ENCODE results near the gene TTR. TPM values are rescaled to one million over a fixed set of nuclear protein-coding genes. Genes with fewer than 3 reads are reported as not detected.

Gene TTR
- total and polyA plus RNA-seq, 2 of the 4 experiments (the other 2 are of a cell fraction), result not detected

DNA sequence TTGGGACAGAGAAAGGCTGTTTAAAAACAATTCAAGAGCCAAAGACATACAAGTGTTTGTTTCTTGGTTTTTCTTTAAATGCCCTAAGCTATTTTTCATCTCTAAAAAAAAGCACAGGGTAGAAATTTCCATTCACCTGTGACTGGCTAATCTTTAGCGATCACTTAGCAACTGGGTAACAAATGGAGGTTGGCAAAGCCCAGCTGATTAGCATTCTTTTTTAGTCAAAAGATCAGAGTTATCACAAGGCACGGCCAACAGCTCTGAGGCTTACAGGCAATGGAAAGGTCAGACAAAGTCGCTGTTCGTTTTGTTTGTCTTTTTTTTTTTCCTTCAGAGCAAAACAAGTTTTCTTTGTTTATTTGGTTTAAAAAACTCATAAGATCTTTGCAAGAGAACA lies 29.0 kb upstream of the TTR start:
- no peak overlapping the region for H3K27ac ChIP-seq (ENCODE audit: insufficient read depth, low read length)
- H3K4me2 ChIP-seq (ENCODE audit: low read depth, low read length), result no peak overlapping the region
- TF ChIP-seq RFX5 (IDR thresholded peaks at IDR 0.05; ENCODE audit: low read depth, low read length) (no peak), ELK1 (IDR thresholded peaks at IDR 0.05; ENCODE audit: borderline replicate concordance, low read depth, low read length) (no peak), USF2 (IDR thresholded peaks at IDR 0.05; ENCODE audit: low read depth, low read length) (no peak), NFE2L2 (IDR thresholded peaks at IDR 0.05; ENCODE audit: low read depth, low read length) (no peak), SMC3 (IDR thresholded peaks at IDR 0.05; ENCODE audit: low read depth, low read length) (no peak), MAFK (IDR thresholded peaks at IDR 0.05; ENCODE audit: low read depth, low read length) (no peak)
- TF ChIP-seq, protein P1, sequence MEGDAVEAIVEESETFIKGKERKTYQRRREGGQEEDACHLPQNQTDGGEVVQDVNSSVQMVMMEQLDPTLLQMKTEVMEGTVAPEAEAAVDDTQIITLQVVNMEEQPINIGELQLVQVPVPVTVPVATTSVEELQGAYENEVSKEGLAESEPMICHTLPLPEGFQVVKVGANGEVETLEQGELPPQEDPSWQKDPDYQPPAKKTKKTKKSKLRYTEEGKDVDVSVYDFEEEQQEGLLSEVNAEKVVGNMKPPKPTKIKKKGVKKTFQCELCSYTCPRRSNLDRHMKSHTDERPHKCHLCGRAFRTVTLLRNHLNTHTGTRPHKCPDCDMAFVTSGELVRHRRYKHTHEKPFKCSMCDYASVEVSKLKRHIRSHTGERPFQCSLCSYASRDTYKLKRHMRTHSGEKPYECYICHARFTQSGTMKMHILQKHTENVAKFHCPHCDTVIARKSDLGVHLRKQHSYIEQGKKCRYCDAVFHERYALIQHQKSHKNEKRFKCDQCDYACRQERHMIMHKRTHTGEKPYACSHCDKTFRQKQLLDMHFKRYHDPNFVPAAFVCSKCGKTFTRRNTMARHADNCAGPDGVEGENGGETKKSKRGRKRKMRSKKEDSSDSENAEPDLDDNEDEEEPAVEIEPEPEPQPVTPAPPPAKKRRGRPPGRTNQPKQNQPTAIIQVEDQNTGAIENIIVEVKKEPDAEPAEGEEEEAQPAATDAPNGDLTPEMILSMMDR (conservative IDR thresholded peaks at IDR 0.05; ENCODE audit: low read depth, low read length), result no peak
- no peak overlapping the region for H2BK15ac ChIP-seq (ENCODE audit: low read depth, low read length)
- WGBS, 2 experiments (ENCODE audit: extremely low coverage in 2 of 2, insufficient read length in 1 of 2), result no CpG with 5 or more reads among the region's 4 CpGs
- no peaks in the 10 kb centered on the region for H3K4me1 ChIP-seq (ENCODE audit: control insufficient read depth, insufficient read depth, low read length)
- no peak overlapping the region for H3K4me3 ChIP-seq (ENCODE audit: insufficient read depth, low read depth, low read length)
- H4K91ac ChIP-seq (ENCODE audit: insufficient read depth, low read depth, low read length), result no peak overlapping the region
- H3K4ac ChIP-seq (ENCODE audit: low read depth, low read length), result no peak overlapping the region
- no peak overlapping the region for H2AK9ac ChIP-seq (replicated peaks; ENCODE audit: low read depth, low read length, poor library complexity)
- H3K9me3 ChIP-seq (ENCODE audit: control insufficient read depth, insufficient read depth, low read length), result no peaks in the 10 kb centered on the region
- H3K23ac ChIP-seq (ENCODE audit: low read depth, low read length), result no peak overlapping the region
- H2BK120ac ChIP-seq (ENCODE audit: low read depth, low read length), result no peak overlapping the region
- dilution Hi-C loops (cut with HindIII; ENCODE audit: low sequenced_read_pairs, unreplicated experiment) (no loop called here), in situ Hi-C loops (cut with MboI; ENCODE audit: low sequenced_read_pairs) (loop anchor here (25.0 kb wide), 2 partner anchors 250 to 400 kb away; no protein-coding TSS in a partner anchor), intact Hi-C loops (cut with micrococcal nuclease) (no loop called here)
- H3K9ac ChIP-seq (ENCODE audit: low read depth, low read length), result no peak overlapping the region
- ATAC-seq (ENCODE audit: low read depth), result no peak
- no TSS peak for BruUV-seq (replicated peaks)
- no peaks in the 10 kb centered on the region for H3K79me1 ChIP-seq (ENCODE audit: low read depth in 1 of 2, low read length in 2 of 2)
- no peak overlapping the region for H2AK5ac ChIP-seq (ENCODE audit: low read depth, low read length)
- no peaks in the 10 kb centered on the region for H4K20me1 ChIP-seq (ENCODE audit: insufficient read depth, low read length)
- no peaks in the 10 kb centered on the region for H3K9me1 ChIP-seq (ENCODE audit: insufficient read depth, low read length)
- H3K18ac ChIP-seq (ENCODE audit: low read depth, low read length), result no peak overlapping the region
- no peaks in the 10 kb centered on the region for H3K36me3 ChIP-seq (ENCODE audit: control insufficient read depth, insufficient read depth, low read length)
- no peak overlapping the region for H4K5ac ChIP-seq (ENCODE audit: low read depth, low read length)
- no peak overlapping the region for H3K56ac ChIP-seq (ENCODE audit: extremely low read depth, insufficient read depth, low read length)
- no peak overlapping the region for H3K14ac ChIP-seq (replicated peaks; ENCODE audit: low read depth, low read length)
- no peak overlapping the region for H2BK5ac ChIP-seq (ENCODE audit: low read depth, low read length, poor library complexity, severe bottlenecking)
- H4K8ac ChIP-seq (ENCODE audit: low read depth in 2 of 2, low read length in 2 of 2), result no peak overlapping the region
- no peak overlapping the region for H2BK20ac ChIP-seq (ENCODE audit: low read depth, low read length)
- CTCF ChIA-PET, result no interaction called here
- DNase-seq, result no peak
- H2AFZ ChIP-seq (replicated peaks; ENCODE audit: low read length, poor library complexity), result no peak overlapping the region
- no peaks in the 10 kb centered on the region for H3K27me3 ChIP-seq (ENCODE audit: control insufficient read depth, insufficient read depth, low read length)
- POLR2A ChIA-PET (ENCODE audit: unreplicated experiment), result no interaction called here
